Right atrium auricular region (tissue), 2 donors: Measurements from ENCODE around the gene AGK. TPM values are rescaled to one million over a fixed set of nuclear protein-coding genes. Genes with fewer than 3 reads are reported as not detected.

Source experiments
- DNase-seq: peaks from one replicate; pipeline ENCODE4 v3.0.0-alpha.2; 2019; ENCODE audit warnings: low spot score
- H3K27ac ChIP-seq, 2 donors: fragments of 200-600 bp; sonication (generic); 1 replicate in 1 of 2; 2 replicates in 1 of 2; pipeline ENCODE4 v1.5.1; 2016 to 2019
- H3K27me3 ChIP-seq, 2 donors: fragments of 200-600 bp; sonication (generic); one replicate each; pipeline versions ENCODE4 v1.5.1 to v1.6.0; 2017 to 2019
- H3K36me3 ChIP-seq: fragments of 200-600 bp; sonication (generic); one replicate; pipeline ENCODE4 v1.5.1; 2016
- H3K4me1 ChIP-seq, 2 donors: fragments of 200-600 bp; sonication (generic); one replicate each; pipeline versions ENCODE4 v1.5.1 to v1.6.0; 2017 to 2019
- H3K4me3 ChIP-seq, 2 donors: fragments of 200-600 bp; sonication (generic); 1 replicate in 1 of 2; 2 replicates in 1 of 2; pipeline ENCODE4 v1.5.1; 2017 to 2019; ENCODE audit warnings: mild to moderate bottlenecking in 1 of 2, moderate library complexity in 1 of 2
- H3K9me3 ChIP-seq, 2 donors: fragments of 200-600 bp; sonication (generic); one replicate each; pipeline ENCODE4 v1.5.1; 2019
- total RNA-seq, 2 donors: library from RNA; depleted of rRNA; stranded (reverse); fragments of >200 nt; gene quantifications; one replicate each; pipeline ENCODE4 v1.1.0, GENCODE V29; 2016
- TF ChIP-seq, protein P1 (sequence below), 2 donors: fragments of 200-600 bp; sonication (generic); IDR thresholded peaks; one replicate each; pipeline ENCODE4 v1.5.1; 2019; ENCODE audit warnings: antibody characterized with exemption in 2 of 2

AGK gene
- total RNA-seq, 2 donors from 2014 or later, result 24.2 to 41.9 TPM

GRCh38 chr7:141610671-141611070, 59.5 kb downstream of the AGK start:
- no peaks in the 10 kb centered on the region for H3K9me3 ChIP-seq
- peaks cover 11% of the 10 kb centered on the region for H3K36me3 ChIP-seq
- H3K27me3 ChIP-seq, result no peaks in the 10 kb centered on the region
- H3K4me1 ChIP-seq, result no peaks in the 10 kb centered on the region
- no peak for DNase-seq
- TF ChIP-seq, protein P1, sequence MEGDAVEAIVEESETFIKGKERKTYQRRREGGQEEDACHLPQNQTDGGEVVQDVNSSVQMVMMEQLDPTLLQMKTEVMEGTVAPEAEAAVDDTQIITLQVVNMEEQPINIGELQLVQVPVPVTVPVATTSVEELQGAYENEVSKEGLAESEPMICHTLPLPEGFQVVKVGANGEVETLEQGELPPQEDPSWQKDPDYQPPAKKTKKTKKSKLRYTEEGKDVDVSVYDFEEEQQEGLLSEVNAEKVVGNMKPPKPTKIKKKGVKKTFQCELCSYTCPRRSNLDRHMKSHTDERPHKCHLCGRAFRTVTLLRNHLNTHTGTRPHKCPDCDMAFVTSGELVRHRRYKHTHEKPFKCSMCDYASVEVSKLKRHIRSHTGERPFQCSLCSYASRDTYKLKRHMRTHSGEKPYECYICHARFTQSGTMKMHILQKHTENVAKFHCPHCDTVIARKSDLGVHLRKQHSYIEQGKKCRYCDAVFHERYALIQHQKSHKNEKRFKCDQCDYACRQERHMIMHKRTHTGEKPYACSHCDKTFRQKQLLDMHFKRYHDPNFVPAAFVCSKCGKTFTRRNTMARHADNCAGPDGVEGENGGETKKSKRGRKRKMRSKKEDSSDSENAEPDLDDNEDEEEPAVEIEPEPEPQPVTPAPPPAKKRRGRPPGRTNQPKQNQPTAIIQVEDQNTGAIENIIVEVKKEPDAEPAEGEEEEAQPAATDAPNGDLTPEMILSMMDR (IDR thresholded peaks at IDR 0.05), result no peak
- H3K4me3 ChIP-seq, result no peak overlapping the region
- no peak overlapping the region for H3K27ac ChIP-seq

- Histone ChIP-seq H3K9me3 (no peaks in the 10 kb centered on the region), H3K36me3 (peaks cover 11% of the 10 kb centered on the region), H3K27ac (no peak overlapping the region), H3K4me3 (no peak overlapping the region), H3K27me3 (no peaks in the 10 kb centered on the region), H3K4me1 (no peaks in the 10 kb centered on the region)
- TF ChIP-seq, protein P1 (IDR thresholded peaks at IDR 0.05), result no peak
- DNase-seq, result no peak
Measured at GRCh38 chr7:141612861-141613260, 61.7 kb downstream of the AGK start.

- no peak overlapping the region for H3K4me3 ChIP-seq
- no peaks in the 10 kb centered on the region for H3K27me3 ChIP-seq
- H3K36me3 ChIP-seq, result peaks cover 7% of the 10 kb centered on the region
- no peak overlapping the region for H3K27ac ChIP-seq
- H3K9me3 ChIP-seq, result no peaks in the 10 kb centered on the region
- H3K4me1 ChIP-seq, result no peaks in the 10 kb centered on the region
- DNase-seq, result no peak
- TF ChIP-seq, protein P1 (IDR thresholded peaks at IDR 0.05), result no peak
Measured at GRCh38 chr7:141617280-141617679, 66.1 kb downstream of the AGK start.

DNA sequence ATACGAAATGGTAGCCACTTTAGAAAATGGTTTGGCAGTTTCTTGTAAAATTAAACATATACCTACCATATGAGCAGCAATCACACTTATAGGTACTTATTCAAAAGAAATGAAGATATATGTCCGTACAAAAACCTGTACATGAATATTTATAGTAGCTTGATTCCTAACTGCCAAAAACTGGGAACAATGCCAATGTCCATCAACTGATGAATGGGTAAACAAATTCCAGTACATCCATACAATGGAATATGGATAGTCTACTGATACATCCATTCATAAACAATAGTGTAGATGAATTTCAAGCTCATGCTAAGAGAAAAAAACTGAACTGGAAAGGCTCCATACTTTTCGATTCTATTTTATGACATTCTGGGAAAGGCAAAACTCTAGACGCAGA, 68.5 kb downstream of the AGK start:
- H3K9me3 ChIP-seq, result no peaks in the 10 kb centered on the region
- no peak overlapping the region for H3K27ac ChIP-seq
- no peaks in the 10 kb centered on the region for H3K4me1 ChIP-seq
- no peaks in the 10 kb centered on the region for H3K27me3 ChIP-seq
- TF ChIP-seq, protein P1 (IDR thresholded peaks at IDR 0.05), result no peak
- peaks cover 17% of the 10 kb centered on the region for H3K36me3 ChIP-seq
- DNase-seq, result no peak
- no peak overlapping the region for H3K4me3 ChIP-seq

- no peaks in the 10 kb centered on the region for H3K27me3 ChIP-seq
- no peaks in the 10 kb centered on the region for H3K9me3 ChIP-seq
- no peak overlapping the region for H3K4me3 ChIP-seq
- peaks cover 17% of the 10 kb centered on the region for H3K36me3 ChIP-seq
- H3K27ac ChIP-seq, result no peak overlapping the region
- TF ChIP-seq, protein P1 (IDR thresholded peaks at IDR 0.05), result no peak
- H3K4me1 ChIP-seq, result no peaks in the 10 kb centered on the region
- no peak for DNase-seq
Measured at GRCh38 chr7:141624763-141625162, 73.6 kb downstream of the AGK start.

- no peak for DNase-seq
- no peaks in the 10 kb centered on the region for H3K27me3 ChIP-seq
- H3K4me3 ChIP-seq, result no peak overlapping the region
- H3K36me3 ChIP-seq, result no peaks in the 10 kb centered on the region
- no peaks in the 10 kb centered on the region for H3K9me3 ChIP-seq
- H3K27ac ChIP-seq, result no peak overlapping the region
- no peaks in the 10 kb centered on the region for H3K4me1 ChIP-seq
- TF ChIP-seq, protein P1 (IDR thresholded peaks at IDR 0.05), result no peak
Measured at GRCh38 chr7:141630621-141631020, 79.4 kb downstream of the AGK start.
